Measurements from ENCODE around the gene BAG3.
"Not testable (repeated sequence)": the region's sequence is repeated elsewhere in the genome, so short reads cannot be mapped to it uniquely, and the experiment has no call there.

The BAG3 gene

GRCh38 chr10:119693262-119693957 is 42.2 kb downstream of the BAG3 start:
- no CpG with 5 or more reads among the region's 6 CpGs for WGBS (ENCODE audit: insufficient coverage, insufficient read length)
- Histone ChIP-seq H3K4me1 (ENCODE audit: control insufficient read depth, insufficient read depth, low read length) (peaks cover 2% of the 10 kb centered on the region; the same call in 1 of the 2 replicates), H3K36me3 (ENCODE audit: control insufficient read depth, insufficient read depth, low read length) (no peaks in the 10 kb centered on the region), H3K9me3 (ENCODE audit: control insufficient read depth, insufficient read depth, low read length) (0 out of 2 replicates have a peak, but pooled peaks cover 1% of the 10 kb centered on the region), H3K27ac (ENCODE audit: low read length) (no peak overlapping the region), H3K4me3 (ENCODE audit: low read length) (no peak overlapping the region), H3K27me3 (ENCODE audit: control insufficient read depth, insufficient read depth, low read length) (no peaks in the 10 kb centered on the region)
- DNase-seq (ENCODE audit: low read depth, low spot score) = no peak

DNA sequence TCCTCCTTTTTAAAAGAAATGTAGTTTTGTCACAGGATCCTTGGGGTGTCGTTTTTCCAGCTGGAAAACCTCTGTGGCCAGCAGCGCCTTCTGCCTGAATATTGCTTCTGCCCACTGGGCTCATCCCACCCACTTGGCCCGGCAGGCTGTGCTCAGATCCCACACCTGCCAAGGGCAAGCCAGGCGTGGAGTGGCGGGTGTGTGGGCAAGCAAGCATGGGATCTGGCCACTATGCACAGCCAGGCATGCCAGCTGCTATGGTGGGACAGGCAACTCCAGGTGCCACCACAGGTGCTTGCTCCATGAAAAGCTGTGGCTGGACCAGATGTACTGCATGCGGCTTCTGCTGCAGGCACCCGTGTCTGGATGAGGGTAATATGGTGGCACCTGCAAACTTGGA is 43.4 kb downstream of the BAG3 start:
- Histone ChIP-seq H3K4me3 (ENCODE audit: low read length) (no peak overlapping the region; the same call in 1 of the 2 replicates), H3K36me3 (ENCODE audit: control insufficient read depth, insufficient read depth, low read length) (no peaks in the 10 kb centered on the region), H3K4me1 (ENCODE audit: control insufficient read depth, insufficient read depth, low read length) (no peaks in the 10 kb centered on the region), H3K9me3 (ENCODE audit: control insufficient read depth, insufficient read depth, low read length) (0 out of 2 replicates have a peak, but pooled peaks cover 1% of the 10 kb centered on the region), H3K27me3 (ENCODE audit: control insufficient read depth, insufficient read depth, low read length) (no peaks in the 10 kb centered on the region), H3K27ac (ENCODE audit: low read length) (no peak overlapping the region)
- DNase-seq (ENCODE audit: low read depth, low spot score) = no peak
- WGBS (ENCODE audit: insufficient coverage, insufficient read length) = no CpG with 5 or more reads among the region's 7 CpGs

GRCh38 chr10:119700321-119700954 is 49.3 kb downstream of the BAG3 start:
- H3K9me3 ChIP-seq (ENCODE audit: control insufficient read depth, insufficient read depth, low read length) = no peaks in the 10 kb centered on the region
- H3K36me3 ChIP-seq (ENCODE audit: control insufficient read depth, insufficient read depth, low read length) = no peaks in the 10 kb centered on the region
- no peaks in the 10 kb centered on the region for H3K27me3 ChIP-seq (ENCODE audit: control insufficient read depth, insufficient read depth, low read length)
- no CpG with 5 or more reads among the region's 4 CpGs for WGBS (ENCODE audit: insufficient coverage, insufficient read length)
- peaks cover 3% of the 10 kb centered on the region; the same call in 1 of the 2 replicates for H3K4me1 ChIP-seq (ENCODE audit: control insufficient read depth, insufficient read depth, low read length)
- H3K4me3 ChIP-seq (ENCODE audit: low read length) = no peak overlapping the region
- no peak overlapping the region for H3K27ac ChIP-seq (ENCODE audit: low read length)
- no peak for DNase-seq (ENCODE audit: low read depth, low spot score)

DNA sequence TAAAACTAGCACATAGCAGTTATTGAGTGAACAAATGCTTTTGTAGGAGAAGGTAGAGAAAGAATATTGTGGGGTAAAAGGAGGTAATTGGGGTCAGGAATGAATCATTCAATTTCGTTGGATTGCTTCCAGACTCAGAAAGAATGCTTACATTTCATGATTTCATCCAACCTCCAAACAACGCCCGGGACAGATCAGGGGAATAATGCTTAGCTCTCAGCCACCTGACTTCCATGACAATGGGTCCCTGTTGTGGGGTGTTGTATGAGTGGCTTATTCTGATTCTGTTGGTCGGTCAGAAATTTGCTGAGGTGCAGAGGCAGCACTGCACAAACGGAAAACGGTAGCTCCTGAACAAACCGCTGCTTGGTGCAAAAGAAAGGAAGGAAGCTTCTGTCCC is 50.7 kb downstream of the BAG3 start:
- Histone ChIP-seq H3K27me3 (ENCODE audit: control insufficient read depth, insufficient read depth, low read length) (no peaks in the 10 kb centered on the region), H3K36me3 (ENCODE audit: control insufficient read depth, insufficient read depth, low read length) (no peaks in the 10 kb centered on the region), H3K9me3 (ENCODE audit: control insufficient read depth, insufficient read depth, low read length) (no peaks in the 10 kb centered on the region), H3K27ac (ENCODE audit: low read length) (no peak overlapping the region), H3K4me1 (ENCODE audit: control insufficient read depth, insufficient read depth, low read length) (peaks cover 3% of the 10 kb centered on the region; the same call in 1 of the 2 replicates), H3K4me3 (ENCODE audit: low read length) (no peak overlapping the region)
- no peak for DNase-seq (ENCODE audit: low read depth, low spot score)
- no CpG with 5 or more reads among the region's 7 CpGs for WGBS (ENCODE audit: insufficient coverage, insufficient read length)

DNA sequence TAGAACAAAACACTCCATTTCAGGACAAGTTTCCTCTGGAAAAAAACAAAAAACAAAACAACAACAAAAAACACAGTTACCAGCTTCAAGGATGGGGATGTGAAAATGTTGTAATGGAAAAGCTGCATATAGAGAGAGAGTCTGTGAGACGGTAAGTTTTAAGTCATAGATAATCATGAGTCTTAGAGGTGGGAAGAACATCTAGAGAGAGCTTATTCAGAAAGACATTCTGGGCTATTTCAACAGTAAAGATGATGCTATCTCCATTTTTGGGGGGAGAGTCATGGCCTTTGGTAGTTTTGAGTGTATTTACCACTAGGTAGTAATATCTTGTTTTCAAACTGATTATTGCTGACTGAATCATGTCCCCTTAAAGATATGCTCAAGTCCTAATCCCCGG is 51.4 kb downstream of the BAG3 start:
- Histone ChIP-seq H3K4me1 (ENCODE audit: control insufficient read depth, insufficient read depth, low read length) (peaks cover 3% of the 10 kb centered on the region; the same call in 1 of the 2 replicates), H3K36me3 (ENCODE audit: control insufficient read depth, insufficient read depth, low read length) (no peaks in the 10 kb centered on the region), H3K27ac (ENCODE audit: low read length) (no peak overlapping the region), H3K9me3 (ENCODE audit: control insufficient read depth, insufficient read depth, low read length) (no peaks in the 10 kb centered on the region), H3K27me3 (ENCODE audit: control insufficient read depth, insufficient read depth, low read length) (no peaks in the 10 kb centered on the region), H3K4me3 (ENCODE audit: low read length) (no peak overlapping the region)
- DNase-seq (ENCODE audit: low read depth, low spot score) = no peak
- WGBS (ENCODE audit: insufficient coverage, insufficient read length) = no CpG with 5 or more reads among the region's 2 CpGs

GRCh38 chr10:119703903-119704508 is 52.8 kb downstream of the BAG3 start:
- DNase-seq (ENCODE audit: low read depth, low spot score) = no peak
- Histone ChIP-seq H3K27me3 (ENCODE audit: control insufficient read depth, insufficient read depth, low read length) (no peaks in the 10 kb centered on the region), H3K36me3 (ENCODE audit: control insufficient read depth, insufficient read depth, low read length) (no peaks in the 10 kb centered on the region), H3K4me1 (ENCODE audit: control insufficient read depth, insufficient read depth, low read length) (peaks cover 3% of the 10 kb centered on the region; the same call in 1 of the 2 replicates), H3K4me3 (ENCODE audit: low read length) (no peak overlapping the region), H3K9me3 (ENCODE audit: control insufficient read depth, insufficient read depth, low read length) (no peaks in the 10 kb centered on the region), H3K27ac (ENCODE audit: low read length) (no peak overlapping the region)
- no CpG with 5 or more reads among the region's 9 CpGs for WGBS (ENCODE audit: insufficient coverage, insufficient read length)

- no CpG with 5 or more reads among the region's 3 CpGs for WGBS (ENCODE audit: insufficient coverage, insufficient read length)
These were observed 54.3 kb downstream of the BAG3 start for GRCh38 chr10:119705434-119705831.

DNA sequence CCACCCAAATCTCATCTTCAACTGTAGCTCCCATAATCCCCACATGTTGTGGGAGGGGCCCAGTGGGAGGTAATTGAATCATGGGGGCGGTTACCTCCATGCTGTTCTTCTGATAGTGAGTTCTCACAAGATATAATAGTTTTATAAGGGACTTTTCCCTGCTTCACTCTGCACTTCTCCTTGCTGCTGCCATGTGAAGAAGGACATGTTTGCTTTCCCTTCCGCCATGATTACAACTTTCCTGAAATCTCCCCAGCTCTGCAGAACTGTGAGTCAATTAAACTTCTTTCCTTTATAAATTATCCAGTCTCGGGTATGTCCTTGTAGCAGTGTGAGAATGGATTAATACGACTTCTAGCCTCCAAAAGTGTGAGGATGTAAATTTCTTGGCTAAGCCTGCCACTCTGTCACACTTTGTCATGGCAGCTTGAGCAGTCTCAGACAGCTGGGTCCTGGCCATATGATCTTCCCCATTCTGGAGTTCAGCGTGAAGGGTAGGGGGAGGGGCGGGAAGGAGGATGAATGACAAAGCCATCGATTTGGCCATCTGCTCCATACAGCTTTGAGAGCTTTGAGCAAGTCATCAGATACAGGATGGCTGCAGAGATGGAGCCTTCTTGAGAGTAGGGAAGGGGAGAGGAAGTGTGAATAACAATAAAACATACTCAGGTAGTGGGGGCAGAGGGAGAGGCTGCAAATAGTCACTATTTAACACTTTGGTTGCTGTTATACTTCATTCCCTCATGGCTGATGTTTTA is 55.5 kb downstream of the BAG3 start:
- Histone ChIP-seq H3K27ac (ENCODE audit: low read length) (no peak overlapping the region), H3K27me3 (ENCODE audit: control insufficient read depth, insufficient read depth, low read length) (no peaks in the 10 kb centered on the region), H3K36me3 (ENCODE audit: control insufficient read depth, insufficient read depth, low read length) (no peaks in the 10 kb centered on the region), H3K4me1 (ENCODE audit: control insufficient read depth, insufficient read depth, low read length) (peaks cover 3% of the 10 kb centered on the region; the same call in 1 of the 2 replicates), H3K4me3 (ENCODE audit: low read length) (no peak overlapping the region), H3K9me3 (ENCODE audit: control insufficient read depth, insufficient read depth, low read length) (no peaks in the 10 kb centered on the region)
- no peak for DNase-seq (ENCODE audit: low read depth, low spot score)
- no CpG with 5 or more reads among the region's 7 CpGs for WGBS (ENCODE audit: insufficient coverage, insufficient read length)

More at GRCh38 chr10:119705434-119705831, 54.3 kb downstream of the BAG3 start:
- Histone ChIP-seq H3K9me3 (ENCODE audit: control insufficient read depth, insufficient read depth, low read length) (no peaks in the 10 kb centered on the region), H3K36me3 (ENCODE audit: control insufficient read depth, insufficient read depth, low read length) (no peaks in the 10 kb centered on the region), H3K4me3 (ENCODE audit: low read length) (no peak overlapping the region), H3K4me1 (ENCODE audit: control insufficient read depth, insufficient read depth, low read length) (peaks cover 3% of the 10 kb centered on the region; the same call in 1 of the 2 replicates), H3K27ac (ENCODE audit: low read length) (no peak overlapping the region), H3K27me3 (ENCODE audit: control insufficient read depth, insufficient read depth, low read length) (no peaks in the 10 kb centered on the region)
- DNase-seq (ENCODE audit: low read depth, low spot score) = no peak

- H3K9me3 ChIP-seq (ENCODE audit: control insufficient read depth, insufficient read depth, low read length); H3K27me3 ChIP-seq (ENCODE audit: control insufficient read depth, insufficient read depth, low read length); DNase-seq (ENCODE audit: low read depth, low spot score); H3K27ac ChIP-seq (ENCODE audit: low read length); H3K4me3 ChIP-seq (ENCODE audit: low read length); H3K36me3 ChIP-seq (ENCODE audit: control insufficient read depth, insufficient read depth, low read length); H3K4me1 ChIP-seq (ENCODE audit: control insufficient read depth, insufficient read depth, low read length): not testable (repeated sequence)
- WGBS (ENCODE audit: insufficient coverage, insufficient read length) = no CpG with 5 or more reads among the region's 5 CpGs
These were observed 56.2 kb downstream of the BAG3 start for GRCh38 chr10:119707331-119707730.

DNA sequence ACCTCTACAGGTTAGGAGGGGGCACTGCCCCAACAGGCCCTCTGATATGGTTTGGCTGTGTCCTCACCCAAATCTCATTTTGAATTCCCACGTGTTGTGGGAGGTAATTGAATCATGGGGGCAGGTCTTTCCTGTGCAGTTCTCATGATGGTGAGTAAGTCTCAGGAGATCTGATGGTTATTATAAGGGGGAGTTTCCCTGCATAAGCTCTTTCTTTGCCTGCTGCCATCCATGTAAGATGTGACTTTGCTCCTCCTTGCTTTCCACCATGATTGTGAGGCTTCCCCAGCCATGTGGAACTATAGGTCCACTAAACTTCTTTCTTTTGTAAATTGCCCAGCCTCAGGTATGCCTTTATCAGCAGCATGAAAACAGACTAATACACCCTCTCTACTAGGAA is 59.8 kb downstream of the BAG3 start:
- not testable (repeated sequence) for H3K27me3 ChIP-seq (ENCODE audit: control insufficient read depth, insufficient read depth, low read length)

More for the DNA sequence above, 59.8 kb downstream of the BAG3 start:
- not testable (repeated sequence) for H3K36me3 ChIP-seq (ENCODE audit: control insufficient read depth, insufficient read depth, low read length); DNase-seq (ENCODE audit: low read depth, low spot score); H3K9me3 ChIP-seq (ENCODE audit: control insufficient read depth, insufficient read depth, low read length); H3K4me1 ChIP-seq (ENCODE audit: control insufficient read depth, insufficient read depth, low read length); H3K27ac ChIP-seq (ENCODE audit: low read length); H3K4me3 ChIP-seq (ENCODE audit: low read length)
- WGBS (ENCODE audit: insufficient coverage, insufficient read length) = no CpG with 5 or more reads among the region's 1 CpG
